Fibroblast of the conjunctiva (primary cell): Measurements from ENCODE around the gene SPDYE6.
"Not testable (repeated sequence)": the region's sequence is repeated elsewhere in the genome, so short reads cannot be mapped to it uniquely, and the experiment has no call there.

Experiments used
- DNase-seq: peaks from one replicate; pipeline ENCODE4 v3.0.0-alpha.2; 2010; ENCODE audit warnings: low read depth

The SPDYE6 gene

DNA sequence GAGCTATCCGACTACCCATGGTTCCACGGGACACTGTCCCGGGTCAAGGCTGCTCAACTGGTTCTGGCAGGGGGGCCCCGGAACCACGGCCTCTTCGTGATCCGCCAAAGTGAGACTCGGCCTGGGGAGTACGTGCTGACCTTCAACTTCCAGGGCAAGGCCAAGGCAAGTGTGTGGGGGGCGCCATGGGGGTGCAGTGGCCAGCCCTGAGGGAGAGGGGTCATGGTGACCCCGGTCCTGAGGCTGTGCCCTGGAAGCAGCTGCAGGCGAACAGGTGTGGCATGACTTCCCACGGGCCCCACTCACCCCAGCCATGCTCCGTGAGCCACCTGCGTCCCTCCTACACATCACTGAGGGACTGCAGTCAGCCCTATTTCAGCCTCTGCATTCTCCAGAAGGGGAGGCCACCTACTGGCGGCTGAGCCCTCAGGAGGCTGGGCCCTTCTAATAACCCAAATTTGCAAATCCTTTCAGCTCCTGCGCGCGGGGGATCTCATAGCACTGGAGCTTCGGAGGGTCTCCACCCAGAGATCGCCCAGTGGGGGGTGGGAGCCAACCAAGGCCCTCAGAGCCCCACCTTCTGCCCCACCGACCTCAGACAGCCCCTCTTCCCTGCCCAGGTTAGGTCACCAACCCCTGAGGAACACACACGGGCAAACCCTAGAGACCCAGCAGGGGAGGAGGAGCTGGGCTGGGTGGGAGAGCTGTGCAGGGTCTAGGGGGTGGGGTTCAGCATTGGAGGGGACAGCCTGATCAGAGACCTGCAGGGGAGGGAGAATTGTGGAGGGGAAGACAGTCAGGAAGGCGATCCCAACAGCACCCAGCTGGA lies 38.8 kb downstream of the SPDYE6 start:
- DNase-seq, result no peak

- DNase-seq, result no peak
Measured at GRCh38 chr7:102313997-102314780, 42.1 kb downstream of the SPDYE6 start.

GRCh38 chr7:102312317-102312716 lies 43.9 kb downstream of the SPDYE6 start:
- no peak for DNase-seq

DNA sequence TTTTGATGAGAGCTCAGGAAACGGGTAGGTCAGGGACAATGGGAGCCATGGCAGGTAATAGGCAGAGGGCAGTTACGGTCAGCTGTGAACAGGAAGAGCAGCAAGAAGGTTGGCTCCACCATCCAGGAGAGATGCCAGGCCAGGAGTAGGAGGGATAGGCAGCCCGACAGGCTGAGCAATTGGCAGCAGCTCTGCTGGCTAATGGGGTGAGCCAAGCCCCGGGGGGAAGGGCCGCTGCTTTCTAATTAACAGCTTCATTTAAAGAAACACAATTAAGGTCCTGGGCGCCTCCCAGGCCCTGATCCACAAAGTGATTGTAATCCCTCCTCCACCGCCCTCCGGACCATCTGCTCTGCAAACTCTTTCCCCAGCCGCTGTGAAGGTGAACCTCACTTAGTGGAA lies 45.8 kb downstream of the SPDYE6 start:
- DNase-seq, result no peak

- DNase-seq, result no peak
Measured at GRCh38 chr7:102306916-102307677, 49.1 kb downstream of the SPDYE6 start.

DNA sequence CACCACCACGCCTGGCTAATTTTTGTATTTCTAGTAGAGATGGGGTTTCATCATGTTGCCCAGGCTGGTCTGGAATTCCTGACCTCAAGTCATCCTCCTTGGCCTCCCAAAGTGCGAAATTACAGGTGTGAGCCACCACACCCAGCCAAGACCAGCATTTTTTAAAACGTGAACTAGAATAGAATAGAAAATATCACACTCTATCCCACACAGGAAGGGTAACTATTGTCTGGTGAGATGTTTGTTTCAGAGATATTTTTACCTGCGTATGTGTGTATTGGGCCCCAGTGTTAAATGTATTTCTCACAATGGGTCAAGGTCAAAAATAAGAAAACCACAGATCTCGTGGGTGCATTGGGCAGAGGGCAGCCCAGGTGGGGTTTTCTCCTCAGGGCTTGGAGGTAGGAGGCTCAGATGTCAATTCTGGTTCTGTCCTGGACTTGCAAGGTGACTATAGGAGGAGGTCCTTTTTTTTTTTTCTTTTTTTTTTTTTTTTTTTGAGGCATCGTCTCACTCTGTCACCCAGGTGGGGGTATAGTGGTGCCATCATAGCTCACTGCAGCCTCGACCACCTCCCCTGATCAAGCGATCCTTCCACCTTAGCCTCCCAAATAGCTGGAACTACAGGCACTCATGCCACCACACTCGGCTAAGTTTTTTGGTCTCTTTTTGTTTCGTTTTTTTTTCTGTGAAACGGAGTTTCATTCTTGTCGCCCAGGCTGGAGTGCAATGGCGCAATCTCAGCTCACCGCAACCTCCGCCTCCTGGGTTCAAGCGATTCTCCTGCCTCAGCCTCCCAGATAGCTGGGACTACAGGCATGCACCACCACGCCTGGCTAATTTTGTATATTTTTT lies 50.6 kb downstream of the SPDYE6 start:
- no peak for DNase-seq

GRCh38 chr7:102304668-102305067 lies 51.6 kb downstream of the SPDYE6 start:
- DNase-seq, result no peak

GRCh38 chr7:102303669-102304422 lies 52.4 kb downstream of the SPDYE6 start:
- DNase-seq, result no peak

DNA sequence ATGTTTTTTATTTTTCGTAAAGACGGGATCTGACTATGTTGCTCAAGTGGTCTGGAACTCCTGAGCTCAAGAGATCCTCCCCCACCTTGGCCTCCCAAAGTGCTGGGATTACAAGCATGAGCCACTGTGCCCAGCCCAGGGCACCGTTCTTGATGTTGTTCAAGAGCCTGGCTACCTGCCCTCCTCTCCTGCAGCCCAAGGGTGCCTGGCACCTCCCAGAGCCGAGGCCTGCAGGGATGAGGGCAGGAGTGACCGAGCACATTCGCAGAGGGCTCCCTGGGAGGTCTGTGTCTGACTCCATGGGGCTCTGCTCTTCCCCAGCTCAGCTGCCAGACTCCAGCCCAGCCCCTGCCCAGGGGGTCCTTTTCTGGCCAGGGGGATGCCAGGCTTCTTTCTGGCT lies 54.2 kb downstream of the SPDYE6 start:
- DNase-seq, result no peak

GRCh38 chr7:102301367-102301766 lies 54.9 kb downstream of the SPDYE6 start:
- DNase-seq, result not testable (repeated sequence)

GRCh38 chr7:102300643-102301221 lies 55.5 kb downstream of the SPDYE6 start:
- no peak for DNase-seq

DNA sequence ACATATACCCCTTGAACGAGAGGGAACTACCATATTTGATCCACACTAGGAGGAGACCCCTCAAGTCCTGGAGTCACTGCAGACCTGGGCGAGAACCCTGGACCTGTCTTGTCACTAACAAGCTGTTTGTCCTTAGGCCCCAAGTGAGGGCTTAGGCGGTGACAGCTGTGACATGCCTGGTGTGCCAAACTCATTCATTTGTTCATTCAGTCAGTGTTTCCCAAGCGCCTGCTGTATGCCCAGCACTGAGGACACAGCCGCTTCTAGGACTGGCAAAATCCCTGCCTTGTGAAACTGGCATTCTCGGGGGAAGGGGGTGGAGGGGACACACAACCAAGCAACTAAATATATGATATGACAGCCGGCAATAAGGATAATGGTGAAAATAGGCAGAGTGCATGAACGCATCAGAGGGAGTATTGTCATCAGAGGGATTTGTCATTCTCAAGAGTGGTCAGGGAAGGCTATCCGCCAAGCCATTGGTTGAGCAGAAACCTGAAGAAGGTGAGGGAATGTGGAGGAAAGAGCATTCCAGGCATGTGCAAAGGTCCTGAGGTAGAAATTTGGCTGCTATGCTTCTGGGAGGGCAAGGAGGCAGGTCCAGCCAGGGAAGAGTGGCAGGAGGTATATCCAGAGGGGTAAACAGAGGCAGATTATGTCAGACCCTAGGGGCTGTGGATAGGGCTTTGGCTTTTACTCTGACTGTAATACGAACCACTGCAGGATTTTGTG lies 58.6 kb downstream of the SPDYE6 start:
- no peak for DNase-seq

DNA sequence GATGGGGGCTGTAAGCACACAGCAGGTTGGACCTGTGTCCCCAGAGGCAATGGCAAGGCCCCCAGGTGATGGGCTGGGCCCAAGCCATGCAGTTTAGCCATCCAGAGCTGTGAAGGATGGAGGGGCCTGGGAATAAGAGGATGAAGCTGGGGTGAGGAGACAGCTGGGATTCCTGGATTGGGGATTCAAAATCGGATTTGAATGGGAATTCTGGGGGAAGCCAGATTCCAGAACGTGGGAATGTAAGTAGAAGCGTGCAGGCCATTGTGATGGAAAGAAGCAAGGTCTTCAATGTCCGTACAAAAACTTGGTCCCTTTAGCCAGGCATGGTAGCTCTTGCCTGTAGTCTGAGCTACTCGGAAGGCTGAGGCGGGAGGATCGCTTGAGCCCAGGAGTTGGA lies 59.7 kb downstream of the SPDYE6 start:
- DNase-seq, result no peak

DNA sequence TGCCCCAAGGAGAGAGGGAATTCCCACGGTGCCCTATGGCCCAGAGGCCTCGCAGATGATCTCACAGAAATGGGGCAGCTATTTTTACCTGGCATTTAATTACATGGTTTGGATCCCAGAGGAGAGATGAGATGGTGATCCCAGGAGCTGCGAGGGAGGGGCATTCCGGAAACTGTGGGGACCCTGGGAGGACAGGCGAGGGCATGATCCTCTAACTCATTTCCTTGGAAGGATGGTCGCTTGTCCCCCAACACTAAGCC lies 60.1 kb downstream of the SPDYE6 start:
- DNase-seq, result no peak
